HepG2 (cell line): ENCODE results near the gene LTA. TPM values are rescaled to one million over a fixed set of nuclear protein-coding genes. Genes with fewer than 3 reads are reported as not detected.
A peak's percentile ranks its signal among the peaks of the same experiment; 100 is the strongest.

Experiments used
- ATAC-seq: fragments of 200-7000 bp; cut with Tn5 transposase; 3 replicates; pipeline ENCODE4 v1.9.1; 2020; ENCODE audit warnings: mild to moderate bottlenecking, moderate library complexity
- BruUV-seq: library from RNA; stranded (reverse); fragments of 400-500 nt; replicated peaks from 2 replicates; lab custom pipeline; 2021; lab: Mats Ljungman, UMichigan
- CTCF ChIA-PET: fragments of 300-600 bp; formaldehyde crosslinking; extraction: SDS; loops from one replicate; lab custom pipeline; 2021; ENCODE audit warnings: low total read pairs, inconsistent platforms, low intra/inter-chr PET ratio; lab: Yijun Ruan, JAX
- POLR2A ChIA-PET: fragments of 350-600 bp; sonication (Branson Sonifier 250); formaldehyde crosslinking; loops from one replicate; lab custom pipeline; 2020; ENCODE audit warnings: antibody characterized with exemption, inconsistent platforms; lab: Yijun Ruan, JAX
- DNase-seq: peaks from one replicate; pipeline ENCODE4 v3.0.0-alpha.2; 2015; ENCODE audit warnings: low spot score
- FAIRE-seq: peaks from 3 replicates; lab custom pipeline; 2011; peaks lifted over from hg19 to GRCh38; lab: Jason Lieb, UNC
- H2AFZ ChIP-seq: one replicate; pipeline ENCODE4 v1.6.1; 2011; ENCODE audit warnings: low read length, inconsistent platforms
- H3K27ac ChIP-seq: fragments of 300-600 bp; 3 replicates; pipeline ENCODE4 v1.8.0; 2011; ENCODE audit warnings: mixed run types, mild to moderate bottlenecking, mixed read lengths, low read length, inconsistent platforms; ENCODE audit not compliant: insufficient read depth; ENCODE audit errors: extremely low read length
- H3K27me3 ChIP-seq, 2 experiments: fragments of 200-600 bp in 1 of 2; 2 replicates in 1 of 2; 3 replicates in 1 of 2; pipeline versions ENCODE4 v1.6.0 to v1.8.0; 2011; ENCODE audit warnings: low read length in 2 of 2, mild to moderate bottlenecking in 2 of 2, moderate library complexity in 2 of 2, inconsistent platforms in 1 of 2; ENCODE audit not compliant: insufficient read depth in 2 of 2, control insufficient read depth in 1 of 2
- H3K36me3 ChIP-seq, 2 experiments: fragments of 200-600 bp in 1 of 2; replicated peaks in 1 of 2; 2 replicates in 1 of 2; 3 replicates in 1 of 2; pipeline versions ENCODE4 v1.5.1 to v1.8.0; 2011; ENCODE audit warnings: low read length in 2 of 2, inconsistent platforms in 1 of 2; ENCODE audit not compliant: insufficient read depth in 2 of 2, control insufficient read depth in 1 of 2
- H3K4me1 ChIP-seq: 2 replicates; pipeline ENCODE4 v1.5.1; 2012; ENCODE audit warnings: low read length, inconsistent platforms; ENCODE audit not compliant: insufficient read depth
- H3K4me2 ChIP-seq: 2 replicates; pipeline ENCODE4 v1.6.0; 2011; ENCODE audit warnings: low read depth, low read length, inconsistent platforms
- H3K4me3 ChIP-seq, 3 experiments: fragments of 200-600 bp in 1 of 3; sonication (generic), shearing (Covaris generic) in 1 of 3; replicated peaks in 1 of 3; 2 replicates each; pipeline ENCODE4 v1.5.1; 2011 to 2016; ENCODE audit warnings: low read length in 3 of 3, inconsistent platforms in 2 of 3, low read depth in 2 of 3, mild to moderate bottlenecking in 2 of 3, control low read depth in 1 of 3, mixed read lengths in 1 of 3; ENCODE audit not compliant: insufficient read depth in 1 of 3
- H3K79me2 ChIP-seq: one replicate; pipeline ENCODE4 v1.6.1; 2011; ENCODE audit warnings: low read length, inconsistent platforms; ENCODE audit not compliant: insufficient read depth
- H3K9ac ChIP-seq: 2 replicates; pipeline ENCODE4 v1.6.0; 2011; ENCODE audit warnings: mild to moderate bottlenecking, low read depth, low read length, inconsistent platforms; ENCODE audit not compliant: insufficient read depth
- H3K9me3 ChIP-seq: 2 replicates; pipeline ENCODE4 v1.5.1; 2012; ENCODE audit warnings: mild to moderate bottlenecking, low read length
- H4K20me1 ChIP-seq: 2 replicates; pipeline ENCODE4 v1.6.0; 2011; ENCODE audit warnings: inconsistent platforms, mild to moderate bottlenecking, low read length, moderate library complexity; ENCODE audit not compliant: insufficient read depth
- ATF1 ChIP-seq: IDR thresholded peaks from 2 replicates; pipeline ENCODE4 v1.6.1; 2016; ENCODE audit warnings: mild to moderate bottlenecking, control low read depth
- HNF4G ChIP-seq, 2 experiments: sonication (generic) in 1 of 2; formaldehyde crosslinking in 1 of 2; IDR thresholded peaks; 2 replicates each; pipeline versions ENCODE4 v1.4.0 to v1.6.1; 2011 to 2020; ENCODE audit warnings: borderline replicate concordance in 2 of 2, low read depth in 2 of 2, mild to moderate bottlenecking in 2 of 2, low read length in 1 of 2, missing genetic modification reagents in 1 of 2, moderate library complexity in 1 of 2
- NBN ChIP-seq: fragments of 450-650 bp; conservative IDR thresholded peaks from 2 replicates; pipeline ENCODE4 v1.6.1; 2017
- POLR2A ChIP-seq, 2 experiments: IDR thresholded peaks; 2 replicates each; pipeline ENCODE4 v1.6.1; 2011; ENCODE audit warnings: low read depth in 2 of 2, low read length in 2 of 2, mild to moderate bottlenecking in 1 of 2, moderate library complexity in 1 of 2; ENCODE audit not compliant: insufficient read depth in 1 of 2
- POLR2AphosphoS2 ChIP-seq: IDR thresholded peaks from 2 replicates; pipeline ENCODE4 v1.6.1; 2011; ENCODE audit warnings: low read depth, low read length, improper control_type of control experiment
- POLR2AphosphoS5 ChIP-seq: IDR thresholded peaks from 2 replicates; pipeline ENCODE4 v1.6.1; 2012; ENCODE audit warnings: low read depth, low read length
- SSRP1 ChIP-seq: IDR thresholded peaks from 2 replicates; pipeline ENCODE4 v1.6.1; 2016; ENCODE audit warnings: control low read depth
- TFE3 ChIP-seq: IDR thresholded peaks from 2 replicates; pipeline ENCODE4 v1.6.1; 2016
- ZKSCAN1 ChIP-seq: fragments of 150-350 bp; IDR thresholded peaks from 2 replicates; pipeline ENCODE4 v1.6.1; 2014; ENCODE audit warnings: low read length
- ZNF10 ChIP-seq: sonication (generic); formaldehyde crosslinking; IDR thresholded peaks from 2 replicates; pipeline ENCODE4 v1.4.0; 2020; ENCODE audit warnings: mild to moderate bottlenecking, low read depth, missing genetic modification reagents, borderline replicate concordance
- ZNF761 ChIP-seq: sonication (generic); formaldehyde crosslinking; conservative IDR thresholded peaks from 2 replicates; pipeline ENCODE4 v1.4.0; 2020; ENCODE audit warnings: mild to moderate bottlenecking, missing genetic modification reagents
- ZSCAN30 ChIP-seq: sonication (generic); formaldehyde crosslinking; IDR thresholded peaks from 2 replicates; pipeline ENCODE4 v1.5.0; 2020; ENCODE audit warnings: mild to moderate bottlenecking, missing genetic modification reagents
- WGBS: methylation state at CpG from one replicate; pipeline ENCODE4 v1.1.6; 2017; ENCODE audit warnings: low lambda C conversion rate; 5-methylcytosine and 5-hydroxymethylcytosine counted together
- in situ Hi-C: cut with HindIII; loops from 2 replicates; pipeline ENCODE4 v1.10.0; 2017; ENCODE audit warnings: low pct_unique_long_range_greater_than_20kb; ENCODE audit not compliant: extremely low pct_ligation_motif_present
- intact Hi-C: fragments of 100-400 bp; cut with micrococcal nuclease; formaldehyde crosslinking; loops from one replicate; pipeline ENCODE4 v1.10.0; 2022; ENCODE audit not compliant: unreplicated experiment
- polyA plus RNA-seq, 8 experiments: library from polyadenylated mRNA; depleted of rRNA in 3 of 8; stranded (reverse) in 7 of 8; unstranded in 1 of 8; fragments of >200 nt; fragmentation: Illumina TruSeq in 4 of 8; extraction: Trizol in 4 of 8; gene quantifications; 2 replicates each; pipeline versions ENCODE4 v1.2.1 to v1.2.3, GENCODE V29; 2011 to 2016; ENCODE audit warnings: low read depth in 4 of 8, missing spikeins in 1 of 8, mixed read lengths in 1 of 8; ENCODE audit not compliant: insufficient read depth in 1 of 8
- total RNA-seq, 5 experiments: library from RNA; depleted of rRNA; stranded (reverse); fragments of >200 nt; fragmentation: Illumina TruSeq; extraction: Trizol; gene quantifications; 2 replicates each; pipeline ENCODE4 v1.2.3, GENCODE V29; 2016; ENCODE audit warnings: low read depth in 1 of 5

Gene LTA
- total and polyA plus RNA-seq, 2 of the 13 experiments (the other 11 are each of a cell fraction or from before 2014, with no cell fraction given), result 0.09 TPM; not detected in 1

GRCh38 chr6:31530659-31531058 is 41.4 kb upstream of the LTA start:
- peaks cover 42% of the 10 kb centered on the region for H4K20me1 ChIP-seq
- H3K79me2 ChIP-seq, result peaks cover 5% of the 10 kb centered on the region
- no peak for DNase-seq
- no peak overlapping the region for H3K4me3 ChIP-seq
- intact Hi-C loops (no loop called here), in situ Hi-C loops (no loop called here)
- H3K9me3 ChIP-seq, result no peaks in the 10 kb centered on the region
- POLR2A ChIA-PET, result interaction anchor here (8.3 kb wide), 1 partner anchor 11 kb away, joined by 123 read pairs; the partner anchor contains the start of gene DDX39B
- H3K27me3 ChIP-seq, result no peaks in the 10 kb centered on the region
- peaks cover 33 to 59% of the 10 kb centered on the region in 2 experiments for H3K36me3 ChIP-seq
- BruUV-seq, result no TSS peak
- H3K27ac ChIP-seq, result no peak overlapping the region
- ATAC-seq, result no peak
- CTCF ChIA-PET, result no interaction called here
- no peak overlapping the region for H3K9ac ChIP-seq
- H3K4me2 ChIP-seq, result no peak overlapping the region
- peaks cover 80% of the 10 kb centered on the region for H3K4me1 ChIP-seq
- TF ChIP-seq ZSCAN30 (CRISPR knock-in tag), result no peak
- 0 out of 2 replicates have a peak, but pooled peaks have one; percentile 51 for TF ChIP-seq POLR2AphosphoS2
- TF ChIP-seq POLR2AphosphoS5, result peak; percentile 38; the same call in 1 of the 2 replicates
- TF ChIP-seq ZKSCAN1, result no peak
- no peak for TF ChIP-seq ZNF761 (CRISPR knock-in tag)
- peak in 1 of 2 experiments; percentile 10; a peak in 1 of 4 replicates for TF ChIP-seq POLR2A (IDR thresholded peaks at IDR 0.05; ENCODE audit: insufficient read depth in 1 of 2, low read depth in 2 of 2, low read length in 2 of 2)
- no peak for TF ChIP-seq HNF4G (IDR thresholded peaks at IDR 0.05; ENCODE audit: borderline replicate concordance, low read depth, low read length)
- no peak for TF ChIP-seq HNF4G (CRISPR knock-in tag; IDR thresholded peaks at IDR 0.05; ENCODE audit: borderline replicate concordance, low read depth)
- TF ChIP-seq ATF1, result no peak
- no peak for TF ChIP-seq ZNF10 (CRISPR knock-in tag)
- TF ChIP-seq TFE3 (CRISPR knock-in tag), result no peak
- 0 out of 2 replicates have a peak, but pooled peaks have one; percentile 33 for TF ChIP-seq SSRP1 (CRISPR knock-in tag)
- TF ChIP-seq NBN, result no peak
- no peak for FAIRE-seq
- WGBS, result 97% methylated on average over 5 of the region's 6 CpGs
- no peak overlapping the region for H2AFZ ChIP-seq
